Stimulated activated CD8-positive, alpha-beta memory T cell treated with anti-CD3 and anti-CD28 coated beads, Interleukin-12 subunit alpha, Interleukin-12 subunit beta, amount 100 ng/mL, for 24 hours (primary cell): ENCODE results near the gene LRRC8A.
"Not testable (repeated sequence)": the region's sequence is repeated elsewhere in the genome, so short reads cannot be mapped to it uniquely, and the experiment has no call there.

Experiments used
- DNase-seq: peaks from one replicate; pipeline ENCODE4 v3.0.0-alpha.2; 2020; ENCODE audit errors: extremely low read depth

Gene LRRC8A

GRCh38 chr9:128863647-128864046 is 18.3 kb upstream of the LRRC8A start:
- DNase-seq: peak; percentile 46

GRCh38 chr9:128870128-128870940 is 11.6 kb upstream of the LRRC8A start:
- no peak for DNase-seq

GRCh38 chr9:128870941-128871265 is 11.0 kb upstream of the LRRC8A start:
- not testable (repeated sequence) for DNase-seq

- DNase-seq: no peak
These were observed 4.1 kb upstream of the LRRC8A start for GRCh38 chr9:128877852-128878251.

- no peak for DNase-seq
These were observed 1.0 kb downstream of the LRRC8A start for GRCh38 chr9:128882677-128883603.

GRCh38 chr9:128884164-128884563 is 2.2 kb downstream of the LRRC8A start:
- no peak for DNase-seq

GRCh38 chr9:128885376-128885775 is 3.4 kb downstream of the LRRC8A start:
- DNase-seq: no peak

GRCh38 chr9:128885798-128886197 is 3.9 kb downstream of the LRRC8A start:
- DNase-seq: no peak

GRCh38 chr9:128886211-128886891 is 4.4 kb downstream of the LRRC8A start:
- DNase-seq: no peak

- no peak for DNase-seq
These were observed 5.1 kb downstream of the LRRC8A start for GRCh38 chr9:128887049-128887448.

GRCh38 chr9:128887914-128888350 is 6.0 kb downstream of the LRRC8A start:
- no peak for DNase-seq

GRCh38 chr9:128891321-128892220 is 9.6 kb downstream of the LRRC8A start:
- no peak for DNase-seq

- no peak for DNase-seq
These were observed 10.4 kb downstream of the LRRC8A start for GRCh38 chr9:128892221-128892921.

GRCh38 chr9:128893354-128893753 is 11.4 kb downstream of the LRRC8A start:
- no peak for DNase-seq

- DNase-seq: no peak
These were observed 12.8 kb downstream of the LRRC8A start for GRCh38 chr9:128894764-128895163.

GRCh38 chr9:128895556-128895955 is 13.6 kb downstream of the LRRC8A start:
- DNase-seq: no peak

- DNase-seq: no peak
These were observed 16.4 kb downstream of the LRRC8A start for GRCh38 chr9:128898382-128898781.

GRCh38 chr9:128898845-128899565 is 17.1 kb downstream of the LRRC8A start:
- no peak for DNase-seq

GRCh38 chr9:128899566-128900322 is 17.8 kb downstream of the LRRC8A start:
- no peak for DNase-seq
